Gastroesophageal sphincter (tissue), 3 donors: Measurements from ENCODE around the gene TLR6.

Experiments used
- CTCF ChIP-seq, 4 experiments: fragments of 200-600 bp in 2 of 4; fragments of 450-650 bp in 2 of 4; sonication (generic) in 1 of 4; IDR thresholded peaks; one replicate each; pipeline ENCODE4 v1.5.1; 2017 to 2019; ENCODE audit warnings: antibody characterized with exemption in 4 of 4, mild to moderate bottlenecking in 2 of 4, moderate library complexity in 2 of 4
- EP300 ChIP-seq: sonication (generic); formaldehyde crosslinking; IDR thresholded peaks from one replicate; pipeline ENCODE4 v1.6.1; 2017; ENCODE audit warnings: antibody characterized with exemption, mild to moderate bottlenecking
- POLR2A ChIP-seq, 2 donors: fragments of 450-650 bp; IDR thresholded peaks; one replicate each; pipeline ENCODE4 v1.6.1; 2017; ENCODE audit warnings: antibody characterized with exemption in 2 of 2, mild to moderate bottlenecking in 2 of 2, moderate library complexity in 1 of 2
- POLR2AphosphoS5 ChIP-seq: sonication (generic); formaldehyde crosslinking; IDR thresholded peaks from one replicate; pipeline ENCODE4 v1.6.1; 2017; ENCODE audit warnings: antibody characterized with exemption

- TF ChIP-seq POLR2AphosphoS5 (no peak), CTCF (IDR thresholded peaks at IDR 0.05) (no peak), POLR2A (IDR thresholded peaks at IDR 0.05) (no peak), EP300 (no peak)
Measured at GRCh38 chr4:38821739-38822138, 34.9 kb downstream of the TLR6 start.
